IPS-18a (cell line): ENCODE measurements around the gene NCKAP5.

ENCODE experiments used
- H3K27ac ChIP-seq: one replicate; pipeline ENCODE4 v1.5.1; 2013; ENCODE audit warnings: low read length
- H3K27me3 ChIP-seq: one replicate; pipeline ENCODE4 v1.6.1; 2013; ENCODE audit warnings: mild to moderate bottlenecking, low read length; ENCODE audit not compliant: control insufficient read depth, insufficient read depth
- H3K36me3 ChIP-seq: one replicate; pipeline ENCODE4 v1.6.1; 2013; ENCODE audit warnings: low read depth, low read length; ENCODE audit not compliant: control insufficient read depth
- H3K4me1 ChIP-seq: one replicate; pipeline ENCODE4 v1.6.1; 2013; ENCODE audit warnings: low read depth, low read length; ENCODE audit not compliant: control insufficient read depth
- H3K4me3 ChIP-seq: one replicate; pipeline ENCODE4 v1.5.1; 2013; ENCODE audit warnings: low read length
- H3K9ac ChIP-seq: one replicate; pipeline ENCODE4 v1.6.1; 2013; ENCODE audit warnings: mild to moderate bottlenecking, low read length, moderate library complexity
- H3K9me3 ChIP-seq: one replicate; pipeline ENCODE4 v1.6.1; 2013; ENCODE audit warnings: low read depth, low read length; ENCODE audit not compliant: control insufficient read depth

NCKAP5 gene

GRCh38 chr2:132941296-132942020 lies 626.8 kb downstream of the NCKAP5 start:
- Histone ChIP-seq H3K27me3 (no peaks in the 10 kb centered on the region), H3K36me3 (no peaks in the 10 kb centered on the region), H3K9ac (no peak overlapping the region), H3K9me3 (no peaks in the 10 kb centered on the region), H3K4me3 (no peak overlapping the region), H3K4me1 (no peaks in the 10 kb centered on the region), H3K27ac (no peak overlapping the region)

GRCh38 chr2:132937629-132938028 lies 630.6 kb downstream of the NCKAP5 start:
- Histone ChIP-seq H3K9me3 (no peaks in the 10 kb centered on the region), H3K36me3 (no peaks in the 10 kb centered on the region), H3K4me1 (no peaks in the 10 kb centered on the region), H3K27ac (no peak overlapping the region), H3K4me3 (no peak overlapping the region), H3K27me3 (no peaks in the 10 kb centered on the region), H3K9ac (no peak overlapping the region)

- H3K9ac ChIP-seq: no peak overlapping the region
- no peak overlapping the region for H3K27ac ChIP-seq
- H3K36me3 ChIP-seq: no peaks in the 10 kb centered on the region
- no peaks in the 10 kb centered on the region for H3K27me3 ChIP-seq
- H3K4me3 ChIP-seq: no peak overlapping the region
- H3K4me1 ChIP-seq: no peaks in the 10 kb centered on the region
- no peaks in the 10 kb centered on the region for H3K9me3 ChIP-seq
These were observed 631.5 kb downstream of the NCKAP5 start for GRCh38 chr2:132936791-132937190.

- no peak overlapping the region for H3K9ac ChIP-seq
- H3K27ac ChIP-seq: no peak overlapping the region
- no peaks in the 10 kb centered on the region for H3K9me3 ChIP-seq
- H3K4me1 ChIP-seq: no peaks in the 10 kb centered on the region
- no peaks in the 10 kb centered on the region for H3K36me3 ChIP-seq
- no peaks in the 10 kb centered on the region for H3K27me3 ChIP-seq
- H3K4me3 ChIP-seq: no peak overlapping the region
These were observed 632.0 kb downstream of the NCKAP5 start for GRCh38 chr2:132936261-132936660.

- Histone ChIP-seq H3K9ac (no peak overlapping the region), H3K4me1 (no peaks in the 10 kb centered on the region), H3K4me3 (no peak overlapping the region), H3K27me3 (no peaks in the 10 kb centered on the region), H3K27ac (no peak overlapping the region), H3K36me3 (no peaks in the 10 kb centered on the region), H3K9me3 (no peaks in the 10 kb centered on the region)
These were observed 638.5 kb downstream of the NCKAP5 start for GRCh38 chr2:132929786-132930185.

- no peak overlapping the region for H3K4me3 ChIP-seq
- H3K9ac ChIP-seq: no peak overlapping the region
These were observed 644.5 kb downstream of the NCKAP5 start for GRCh38 chr2:132923787-132924186.

GRCh38 chr2:132915812-132916549 lies 652.3 kb downstream of the NCKAP5 start:
- H3K27me3 ChIP-seq: no peaks in the 10 kb centered on the region
- no peak overlapping the region for H3K9ac ChIP-seq
- no peak overlapping the region for H3K4me3 ChIP-seq
- no peaks in the 10 kb centered on the region for H3K36me3 ChIP-seq
- H3K4me1 ChIP-seq: peaks cover 4% of the 10 kb centered on the region
- H3K27ac ChIP-seq: no peak overlapping the region
- no peaks in the 10 kb centered on the region for H3K9me3 ChIP-seq

More at GRCh38 chr2:132923787-132924186, 644.5 kb downstream of the NCKAP5 start:
- Histone ChIP-seq H3K36me3 (no peaks in the 10 kb centered on the region), H3K9me3 (no peaks in the 10 kb centered on the region), H3K4me1 (no peaks in the 10 kb centered on the region), H3K27me3 (no peaks in the 10 kb centered on the region), H3K27ac (no peak overlapping the region)

- Histone ChIP-seq H3K9ac (no peak overlapping the region), H3K4me1 (peaks cover 4% of the 10 kb centered on the region), H3K27ac (no peak overlapping the region), H3K9me3 (no peaks in the 10 kb centered on the region), H3K4me3 (no peak overlapping the region), H3K27me3 (no peaks in the 10 kb centered on the region), H3K36me3 (no peaks in the 10 kb centered on the region)
These were observed 656.2 kb downstream of the NCKAP5 start for GRCh38 chr2:132911726-132912724.

- H3K9ac ChIP-seq: no peak overlapping the region
- no peaks in the 10 kb centered on the region for H3K27me3 ChIP-seq
- no peak overlapping the region for H3K4me3 ChIP-seq
- peaks cover 4% of the 10 kb centered on the region for H3K4me1 ChIP-seq
- no peak overlapping the region for H3K27ac ChIP-seq
- H3K9me3 ChIP-seq: no peaks in the 10 kb centered on the region
- H3K36me3 ChIP-seq: no peaks in the 10 kb centered on the region
These were observed 657.8 kb downstream of the NCKAP5 start for GRCh38 chr2:132910432-132910831.

- Histone ChIP-seq H3K4me1 (peaks cover 4% of the 10 kb centered on the region), H3K9ac (no peak overlapping the region), H3K27ac (no peak overlapping the region), H3K4me3 (no peak overlapping the region), H3K27me3 (no peaks in the 10 kb centered on the region), H3K36me3 (no peaks in the 10 kb centered on the region), H3K9me3 (no peaks in the 10 kb centered on the region)
These were observed 658.8 kb downstream of the NCKAP5 start for GRCh38 chr2:132909427-132909826.

GRCh38 chr2:132904142-132904842 lies 664.0 kb downstream of the NCKAP5 start:
- no peaks in the 10 kb centered on the region for H3K36me3 ChIP-seq
- no peaks in the 10 kb centered on the region for H3K4me1 ChIP-seq
- H3K27ac ChIP-seq: no peak overlapping the region
- no peaks in the 10 kb centered on the region for H3K9me3 ChIP-seq
- no peak overlapping the region for H3K9ac ChIP-seq
- no peaks in the 10 kb centered on the region for H3K27me3 ChIP-seq
- H3K4me3 ChIP-seq: no peak overlapping the region
